ENCODE results near the gene C11orf42.

C11orf42 gene, protein sequence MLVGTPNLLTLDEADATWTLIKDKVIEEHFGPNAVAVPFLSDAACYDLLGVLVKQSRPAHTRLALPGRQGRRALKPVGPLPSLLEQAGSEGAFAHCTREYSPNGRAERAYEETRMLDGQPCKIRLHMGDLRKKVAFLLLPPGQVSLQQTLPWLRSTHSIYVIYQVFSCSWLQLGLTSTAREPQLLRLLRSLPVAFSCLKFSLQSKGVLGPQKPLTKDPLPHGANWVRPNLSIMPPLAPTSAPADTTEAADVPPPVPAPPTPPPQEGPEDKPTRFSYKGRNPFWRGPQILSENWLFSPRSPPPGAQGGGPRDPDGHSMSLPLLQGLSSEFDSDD

DNA sequence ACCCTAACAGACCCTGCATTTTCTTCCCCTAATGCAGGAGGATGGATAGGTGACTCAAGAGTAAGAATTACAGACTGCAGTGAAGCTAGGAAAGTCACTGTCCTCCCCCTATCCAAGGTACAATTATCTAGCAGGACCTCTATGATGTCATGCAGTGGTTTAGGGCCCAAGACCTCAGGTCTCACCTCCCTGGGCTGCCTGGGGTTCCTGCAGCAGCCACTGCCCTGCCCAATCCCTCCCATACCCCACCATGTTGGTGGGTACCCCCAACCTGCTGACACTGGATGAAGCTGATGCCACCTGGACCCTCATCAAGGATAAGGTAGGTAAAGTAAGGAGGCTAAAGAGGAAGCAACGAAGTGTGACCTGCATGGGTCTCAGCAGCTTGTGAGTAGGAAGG is at the start of gene C11orf42:
Gene C11orf42, plus strand, starts transcription at position 192 of the 400 bp plus-strand sequence. Its CDS starts 59 bp downstream, at position 251.
- no peak for DNase-seq

DNA sequence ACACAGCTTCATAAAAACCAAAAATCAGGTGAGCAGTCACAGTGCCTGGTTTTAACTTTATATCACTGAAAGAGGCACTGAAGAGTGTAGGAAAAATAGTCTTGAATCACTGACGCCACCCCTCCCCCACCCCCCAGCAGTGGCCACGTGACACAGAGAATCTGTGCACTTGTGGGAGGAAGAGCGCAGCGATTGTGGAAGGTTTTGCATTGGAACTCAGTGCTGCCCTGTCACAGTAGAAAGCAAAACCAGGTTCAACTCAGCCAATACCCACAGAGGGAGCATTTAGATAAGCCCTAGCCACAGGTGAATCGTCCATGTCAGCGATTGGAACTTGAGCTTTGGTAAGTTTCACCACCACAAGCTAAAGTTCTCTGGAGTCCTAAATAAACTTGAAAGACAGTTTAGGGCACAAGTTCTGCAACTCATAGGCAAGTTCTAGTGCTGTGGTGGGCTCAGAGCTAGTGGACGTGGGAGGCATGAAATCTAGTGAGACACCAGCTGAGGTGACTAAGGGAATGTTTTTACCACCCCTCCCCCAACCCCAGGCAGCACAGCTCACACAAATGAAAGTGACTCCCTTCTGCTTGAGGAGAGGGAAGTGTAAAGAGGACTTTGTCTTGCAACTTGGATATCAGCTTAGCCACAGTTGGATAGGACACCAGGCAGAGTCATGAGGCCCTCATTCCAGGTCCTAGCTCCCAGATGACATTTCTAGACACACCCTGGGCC is 48.6 kb upstream of the C11orf42 start:
- no peak for DNase-seq

DNA sequence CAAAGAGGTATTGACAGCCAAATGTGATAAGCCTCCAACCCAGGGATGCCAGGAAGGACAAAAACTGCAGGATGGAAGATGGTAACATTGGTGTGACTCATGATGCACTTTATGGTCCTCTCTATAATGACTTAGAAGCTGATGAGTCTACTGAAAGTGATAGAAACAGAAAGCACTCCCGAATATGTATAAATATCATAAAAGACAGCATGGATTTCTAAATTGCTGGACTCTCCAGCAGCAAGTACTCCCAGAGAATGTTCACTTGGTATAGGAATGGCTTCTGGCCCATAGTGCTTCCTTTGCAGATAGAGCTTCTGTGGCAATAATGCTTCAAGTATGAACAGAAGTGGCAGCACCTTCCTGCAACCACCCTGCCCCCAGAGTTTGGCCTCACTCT is 35.1 kb upstream of the C11orf42 start, which contains the start of gene OR52B2:
Gene OR52B2, minus strand, starts transcription at position 101 of the 400 bp plus-strand sequence. Its CDS starts 0 bp downstream, at position 101.
- no peak for DNase-seq

DNA sequence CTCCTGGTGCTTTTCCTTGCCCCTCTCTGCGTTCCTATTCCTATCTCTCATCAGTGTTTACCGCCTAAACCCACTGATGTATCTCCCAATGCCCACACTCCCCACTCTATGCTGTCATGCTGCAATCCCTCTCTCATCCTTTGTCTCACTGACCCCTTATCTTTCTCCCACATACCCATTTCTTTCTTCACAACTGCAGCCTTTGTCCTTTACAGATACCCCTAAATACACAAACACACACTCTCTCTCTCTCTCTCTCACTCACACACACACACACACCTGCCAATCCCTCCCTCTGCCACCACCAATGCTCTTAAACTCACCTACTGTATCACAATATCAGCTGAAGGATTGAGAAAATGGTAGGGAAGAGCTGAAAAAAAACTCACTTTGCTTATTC is 29.9 kb upstream of the C11orf42 start:
- DNase-seq, result no peak

DNA sequence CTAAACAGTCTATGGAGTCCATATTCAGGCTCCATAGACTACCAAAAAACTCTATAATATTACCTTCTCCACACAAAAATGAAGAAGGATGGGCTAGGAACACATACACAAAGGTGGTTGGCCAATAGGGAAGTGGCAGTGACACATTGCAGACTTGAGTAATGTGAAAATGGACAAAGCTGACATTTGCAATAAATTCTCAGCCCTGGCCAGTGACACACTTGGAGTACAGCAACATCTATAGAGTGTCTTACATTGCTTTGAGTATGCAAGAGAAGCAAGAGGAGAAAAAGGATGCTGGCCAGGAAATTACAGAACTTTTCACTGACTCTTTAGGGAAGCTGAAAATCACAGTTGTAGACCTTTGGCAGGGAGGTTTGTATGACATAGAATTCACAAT is 13.6 kb upstream of the C11orf42 start:
- DNase-seq, result no peak

DNA sequence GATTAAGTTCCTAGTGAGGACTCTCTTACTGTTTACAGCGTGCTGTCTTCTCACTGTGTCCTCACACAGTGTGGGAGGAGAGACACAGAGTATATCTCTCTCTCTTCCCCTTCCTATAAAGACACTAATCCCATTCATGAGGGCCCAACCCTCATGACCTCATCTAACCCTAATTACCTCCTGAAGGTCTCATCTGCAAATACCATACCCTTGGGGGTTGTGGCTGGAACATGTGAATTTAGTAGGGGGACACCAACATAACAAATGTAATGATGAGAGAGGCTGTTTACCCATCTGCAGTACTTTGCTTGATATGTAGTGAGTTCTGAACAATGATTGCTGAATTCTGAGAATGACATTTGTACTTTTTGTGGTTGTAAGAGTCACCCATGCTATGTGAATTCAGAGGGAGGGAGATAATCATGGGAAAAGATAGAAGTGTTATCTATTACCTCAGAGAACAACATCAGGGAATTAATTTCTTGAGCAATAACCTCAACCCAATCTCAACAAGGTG is 11.2 kb upstream of the C11orf42 start:
- no peak for DNase-seq

DNA sequence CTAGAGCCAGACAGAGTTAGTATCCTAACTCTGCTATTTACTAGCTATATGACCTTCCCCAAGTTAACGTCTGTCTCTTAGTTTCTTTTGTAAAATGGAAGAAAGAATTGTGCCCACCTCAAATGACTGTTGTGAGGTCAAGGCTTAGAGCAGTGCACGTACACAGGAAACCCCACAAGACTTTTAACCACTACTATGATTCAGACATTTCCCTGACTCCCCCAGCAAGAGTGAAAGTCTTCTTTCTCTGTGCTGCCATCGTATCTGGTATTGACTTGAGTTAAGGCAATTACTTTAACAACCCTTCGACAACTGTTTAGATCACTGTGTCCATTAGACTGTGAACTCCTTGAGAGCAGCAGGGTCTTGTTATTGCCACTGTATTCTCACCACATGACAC is 9.0 kb upstream of the C11orf42 start:
- peak; percentile 13 for DNase-seq

DNA sequence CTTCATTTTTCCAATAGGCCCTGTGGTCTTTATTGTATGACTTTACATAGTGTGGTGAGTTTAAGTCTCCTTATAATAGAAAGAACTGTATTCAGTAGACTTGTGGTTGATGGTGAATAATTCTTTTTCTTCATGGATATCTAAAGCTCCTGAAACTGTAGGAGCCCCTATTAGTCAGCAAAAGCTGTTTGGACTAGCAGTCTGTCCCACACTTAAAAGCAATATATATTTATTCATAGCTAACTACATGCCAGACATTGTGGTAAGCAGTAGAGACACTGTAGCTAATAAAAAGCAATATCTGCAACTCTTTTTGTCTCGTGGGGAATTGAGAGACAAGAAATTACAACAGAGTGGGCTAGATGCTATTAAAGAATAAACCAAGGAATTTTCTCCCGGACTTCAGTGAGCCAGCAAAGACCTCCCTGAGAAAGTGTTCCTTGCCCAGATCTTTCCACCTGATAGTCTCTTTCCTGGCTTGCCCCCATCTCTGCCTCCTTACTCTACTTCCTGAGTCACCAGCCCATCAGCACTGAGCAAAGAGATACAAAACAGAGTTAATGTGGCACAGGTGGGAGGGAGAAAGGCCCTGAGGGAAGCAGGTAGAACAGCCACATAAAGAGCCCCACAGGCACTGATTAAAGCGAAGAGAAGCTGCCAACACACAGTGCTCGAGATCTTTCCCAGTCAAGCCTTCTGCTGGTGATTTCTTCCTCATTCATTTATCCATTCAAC is 7.7 kb upstream of the C11orf42 start:
- DNase-seq, result no peak

DNA sequence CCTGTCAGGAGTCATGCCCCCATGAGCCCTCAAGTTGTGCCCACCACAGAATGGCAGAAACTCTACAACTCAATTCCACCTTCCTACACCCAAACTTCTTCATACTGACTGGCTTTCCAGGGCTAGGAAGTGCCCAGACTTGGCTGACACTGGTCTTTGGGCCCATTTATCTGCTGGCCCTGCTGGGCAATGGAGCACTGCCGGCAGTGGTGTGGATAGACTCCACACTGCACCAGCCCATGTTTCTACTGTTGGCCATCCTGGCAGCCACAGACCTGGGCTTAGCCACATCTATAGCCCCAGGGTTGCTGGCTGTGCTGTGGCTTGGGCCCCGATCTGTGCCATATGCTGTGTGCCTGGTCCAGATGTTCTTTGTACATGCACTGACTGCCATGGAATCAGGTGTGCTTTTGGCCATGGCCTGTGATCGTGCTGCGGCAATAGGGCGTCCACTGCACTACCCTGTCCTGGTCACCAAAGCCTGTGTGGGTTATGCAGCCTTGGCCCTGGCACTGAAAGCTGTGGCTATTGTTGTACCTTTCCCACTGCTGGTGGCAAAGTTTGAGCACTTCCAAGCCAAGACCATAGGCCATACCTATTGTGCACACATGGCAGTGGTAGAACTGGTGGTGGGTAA is 6.1 kb upstream of the C11orf42 start, which contains the start of gene OR52W1:
Gene OR52W1, plus strand, starts transcription at position 51 of the 637 bp plus-strand sequence. Its CDS starts 0 bp downstream, at position 51.
- no peak for DNase-seq

DNA sequence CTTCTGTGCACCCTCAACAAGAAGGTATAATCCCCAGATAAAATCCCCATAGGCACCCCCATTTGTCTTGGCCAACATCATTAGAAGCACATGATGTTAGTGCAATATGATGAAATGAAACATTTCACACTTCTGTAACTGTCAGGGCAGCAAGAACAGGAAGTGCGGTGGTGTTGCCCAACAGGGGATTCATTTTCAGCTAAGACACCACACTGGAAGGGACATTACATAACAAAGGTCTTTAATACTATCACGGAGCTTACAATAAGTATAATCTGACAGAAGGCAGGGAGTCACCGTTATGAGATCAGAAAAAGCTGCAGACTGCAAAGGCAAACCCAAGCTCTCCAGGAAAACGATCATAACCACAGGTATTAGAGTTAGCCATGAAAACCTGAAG is 4.4 kb upstream of the C11orf42 start:
- DNase-seq, result peak; percentile 47

DNA sequence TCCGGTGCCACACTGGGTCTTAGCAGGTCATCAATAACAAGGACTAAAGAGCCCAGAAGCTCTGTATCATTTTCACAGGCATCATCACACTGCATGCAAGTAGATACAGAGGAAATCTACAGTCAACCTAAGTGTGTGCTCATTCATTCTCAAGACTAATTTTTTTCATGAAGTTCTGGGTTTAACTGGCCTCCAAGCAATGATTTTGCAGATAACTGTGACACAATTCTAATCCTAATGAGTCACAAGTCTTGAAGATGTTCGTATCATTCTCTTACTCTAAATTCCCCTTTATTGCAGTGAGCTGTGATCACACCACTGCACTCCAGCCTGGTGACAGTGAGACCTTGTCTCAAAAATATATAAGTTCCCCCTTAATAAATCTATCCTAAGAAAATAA is 3.9 kb upstream of the C11orf42 start:
- no peak for DNase-seq

DNA sequence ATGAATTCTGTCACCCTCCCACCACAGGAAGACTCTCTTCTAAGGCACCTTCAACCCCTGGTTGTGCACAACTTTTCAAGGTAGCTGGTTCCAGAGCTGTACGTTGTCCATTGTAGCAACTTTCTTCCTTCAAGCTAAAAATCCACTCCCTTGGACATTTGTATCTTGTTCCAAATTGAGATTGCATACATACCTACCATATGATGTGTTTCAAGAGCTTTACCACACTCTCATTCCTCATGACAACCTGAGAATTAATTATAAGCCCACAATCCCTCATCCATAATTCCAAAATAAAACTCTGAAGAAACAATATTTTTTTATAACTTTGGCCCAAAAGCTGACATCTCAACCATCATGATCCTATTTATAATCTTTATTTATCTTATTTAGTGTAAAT is 3.3 kb upstream of the C11orf42 start:
- DNase-seq, result no peak

DNA sequence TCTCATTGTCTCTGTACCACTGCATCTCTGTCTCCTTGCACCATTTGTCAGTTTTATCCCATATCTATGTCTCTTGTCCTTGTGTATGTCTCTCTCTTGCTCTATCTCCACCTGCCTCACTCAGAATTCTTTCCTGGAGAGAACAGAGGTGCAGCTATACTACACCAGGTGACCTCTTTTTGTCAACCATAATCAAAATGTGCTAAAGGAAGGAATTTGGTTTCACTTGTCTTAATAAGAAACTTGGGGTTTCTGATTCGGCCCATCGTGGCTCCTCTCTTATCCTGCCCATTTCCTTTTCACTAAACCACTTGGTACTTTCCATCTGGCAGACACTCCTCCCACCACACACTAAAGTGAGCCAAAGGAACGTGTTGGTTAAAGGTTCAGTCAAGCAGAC is 2.0 kb upstream of the C11orf42 start:
- peak; percentile 39 for DNase-seq

DNA sequence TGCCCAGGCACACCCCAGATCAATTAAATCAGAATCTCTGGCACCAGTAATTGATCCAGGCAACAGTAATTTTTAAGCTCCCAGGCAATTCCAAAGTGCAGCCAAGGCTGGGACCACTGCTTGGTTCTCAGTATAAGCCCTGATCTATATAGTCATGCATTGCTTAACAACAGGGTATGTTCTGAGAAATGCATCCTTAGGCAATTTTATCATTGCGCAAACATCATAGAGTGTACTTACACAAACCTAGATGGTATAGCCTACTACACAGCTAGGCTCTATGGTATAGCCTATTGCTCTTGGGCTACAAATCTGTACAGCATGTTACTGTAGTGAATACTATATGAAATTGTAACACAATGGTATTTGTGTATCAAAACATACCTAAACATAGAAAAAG is 651 bp upstream of the C11orf42 start:
- no peak for DNase-seq

DNA sequence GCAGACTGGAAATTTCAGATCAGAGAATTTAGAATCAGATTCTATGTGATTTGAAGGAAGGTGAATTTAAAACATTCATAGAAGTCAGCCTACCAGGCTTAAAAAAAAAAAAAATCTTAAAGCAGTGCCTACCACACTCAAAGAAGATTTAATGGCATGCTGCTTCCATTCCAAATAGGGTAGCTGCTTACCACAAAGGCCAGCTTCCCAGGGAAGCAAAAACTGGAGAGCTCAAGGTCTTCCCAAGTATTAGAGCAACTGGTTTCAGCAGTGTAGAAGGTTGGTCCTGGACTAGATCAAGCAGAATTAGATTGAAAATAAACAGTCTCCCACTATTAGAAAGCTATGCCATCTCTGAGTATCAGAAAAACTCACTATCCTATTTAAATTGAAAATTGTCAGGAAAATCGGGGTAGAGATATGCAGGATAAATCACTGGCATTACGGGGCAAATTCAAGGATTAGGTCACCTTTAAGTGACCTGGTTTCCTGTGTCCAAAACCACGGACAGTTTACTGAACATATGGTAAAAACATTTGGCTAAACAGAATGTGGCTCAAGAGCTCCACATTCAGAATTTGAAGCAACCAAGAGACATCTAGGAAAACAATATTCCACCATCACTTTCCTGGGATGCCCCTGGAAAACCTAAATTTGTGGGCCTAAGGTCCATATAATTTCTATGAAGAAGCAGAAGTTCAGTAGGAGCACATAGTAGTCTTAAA is 1.3 kb downstream of the C11orf42 start:
- DNase-seq, result no peak

DNA sequence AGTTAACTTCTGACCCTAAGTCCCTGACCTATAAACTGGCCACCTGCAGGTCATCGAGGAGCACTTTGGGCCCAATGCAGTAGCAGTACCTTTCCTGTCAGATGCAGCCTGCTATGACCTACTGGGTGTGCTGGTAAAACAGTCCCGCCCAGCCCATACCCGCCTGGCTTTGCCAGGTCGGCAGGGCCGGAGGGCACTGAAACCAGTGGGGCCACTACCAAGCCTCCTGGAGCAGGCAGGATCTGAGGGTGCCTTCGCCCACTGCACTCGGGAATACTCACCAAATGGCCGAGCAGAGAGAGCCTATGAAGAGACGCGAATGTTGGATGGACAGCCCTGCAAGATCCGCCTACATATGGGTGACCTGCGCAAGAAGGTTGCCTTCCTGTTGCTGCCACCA is 4.4 kb downstream of the C11orf42 start:
- DNase-seq, result no peak

DNA sequence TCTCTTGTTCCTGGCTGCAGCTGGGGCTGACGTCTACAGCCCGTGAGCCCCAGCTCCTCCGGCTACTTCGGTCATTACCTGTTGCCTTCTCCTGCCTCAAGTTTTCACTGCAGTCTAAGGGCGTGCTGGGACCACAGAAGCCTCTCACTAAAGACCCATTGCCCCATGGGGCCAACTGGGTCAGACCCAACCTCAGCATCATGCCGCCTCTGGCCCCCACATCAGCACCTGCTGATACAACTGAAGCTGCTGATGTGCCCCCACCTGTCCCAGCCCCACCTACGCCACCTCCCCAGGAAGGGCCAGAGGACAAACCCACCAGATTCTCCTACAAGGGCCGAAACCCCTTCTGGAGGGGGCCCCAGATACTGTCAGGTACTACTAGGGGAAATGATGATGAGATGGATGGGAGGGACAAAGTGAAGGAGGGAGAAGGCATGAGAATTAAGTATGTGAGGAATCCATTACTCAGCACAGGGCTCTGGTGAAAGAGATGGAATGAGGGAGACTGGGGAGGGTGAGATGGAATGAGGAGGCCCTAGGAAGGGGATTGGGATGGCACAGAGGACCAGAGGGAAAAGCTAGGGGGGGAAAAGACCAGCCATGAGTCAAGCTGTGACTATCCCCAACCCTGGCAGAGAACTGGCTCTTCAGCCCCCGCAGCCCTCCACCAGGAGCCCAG is 5.1 kb downstream of the C11orf42 start:
- no peak for DNase-seq

DNA sequence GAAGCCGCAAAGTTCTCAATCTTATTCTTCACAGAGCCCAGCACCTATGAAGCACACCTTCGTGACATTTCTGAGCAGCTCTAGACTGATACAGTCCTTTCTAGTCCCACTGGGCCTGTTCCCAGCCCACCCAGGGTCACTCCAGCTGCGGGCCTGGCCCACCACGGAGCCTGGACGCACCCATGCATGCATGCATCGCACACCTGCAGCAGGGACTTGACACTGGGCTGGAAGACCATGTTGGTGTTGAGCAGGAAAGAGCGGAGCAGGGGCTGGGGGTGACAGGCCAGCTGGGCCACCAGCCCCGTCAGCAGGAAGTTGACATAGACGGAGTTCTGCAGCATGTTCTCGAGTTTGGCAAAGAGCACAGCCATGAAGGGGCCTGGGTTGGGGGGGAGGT is 9.2 kb downstream of the C11orf42 start:
- DNase-seq, result no peak

DNA sequence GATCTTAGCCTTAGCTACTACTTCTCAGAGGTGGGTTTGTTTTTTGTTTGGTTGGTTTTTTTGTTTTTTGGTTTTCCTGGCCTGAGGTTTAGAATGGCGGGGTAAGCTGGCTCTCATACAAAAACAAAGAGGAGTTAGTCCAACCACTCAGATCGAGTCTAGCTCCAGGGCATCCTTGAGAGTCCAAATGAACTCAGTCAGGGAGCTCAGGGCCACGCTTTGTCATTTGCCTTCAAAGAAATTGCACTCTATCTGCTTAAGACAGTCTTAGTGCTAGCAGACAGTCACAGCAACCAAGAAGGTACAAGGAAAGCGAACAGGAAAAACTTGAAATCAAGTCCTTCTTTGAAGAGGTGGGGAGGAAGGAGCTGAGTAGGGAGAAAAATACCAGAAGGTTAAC is 11.1 kb downstream of the C11orf42 start:
- no peak for DNase-seq

DNA sequence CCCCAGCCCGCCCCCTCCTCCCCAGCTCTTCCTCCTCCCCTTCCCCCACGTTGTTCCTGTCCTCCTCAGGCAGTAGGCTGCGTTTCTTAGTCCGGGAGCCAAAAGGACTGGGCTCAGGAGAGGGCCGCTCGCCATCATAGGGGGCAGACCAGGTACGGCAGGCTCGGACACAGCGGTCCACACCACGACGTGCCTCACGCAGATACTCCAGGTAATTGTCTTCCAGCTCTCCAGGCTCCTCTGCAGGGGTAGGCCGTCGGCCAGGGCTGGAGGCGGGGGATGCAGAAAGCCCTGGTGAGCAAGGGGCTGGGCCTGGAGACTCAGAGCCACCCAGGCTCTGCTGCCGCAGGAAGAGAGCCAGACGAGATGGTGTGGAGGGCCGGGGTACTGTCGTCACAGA is 12.4 kb downstream of the C11orf42 start:
- DNase-seq, result no peak

DNA sequence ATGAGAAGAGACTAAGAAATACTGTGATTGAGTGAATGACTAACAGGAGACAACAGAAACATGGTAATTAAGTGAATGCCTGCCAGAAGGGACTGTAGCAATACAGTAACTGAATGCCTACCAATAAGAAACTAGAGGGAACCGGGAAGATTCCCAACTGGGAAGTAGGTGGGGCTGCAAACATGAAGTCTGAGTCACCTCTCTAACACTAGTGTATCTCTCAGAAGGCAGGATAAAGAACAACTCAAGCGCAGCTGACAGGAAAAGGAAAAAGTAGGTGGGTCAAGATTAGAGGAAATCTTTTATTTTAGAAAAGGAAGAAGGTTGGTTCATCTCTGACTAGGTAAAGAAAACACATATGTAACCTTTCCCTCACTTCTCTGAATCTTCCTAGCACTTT is 14.0 kb downstream of the C11orf42 start:
- no peak for DNase-seq

DNA sequence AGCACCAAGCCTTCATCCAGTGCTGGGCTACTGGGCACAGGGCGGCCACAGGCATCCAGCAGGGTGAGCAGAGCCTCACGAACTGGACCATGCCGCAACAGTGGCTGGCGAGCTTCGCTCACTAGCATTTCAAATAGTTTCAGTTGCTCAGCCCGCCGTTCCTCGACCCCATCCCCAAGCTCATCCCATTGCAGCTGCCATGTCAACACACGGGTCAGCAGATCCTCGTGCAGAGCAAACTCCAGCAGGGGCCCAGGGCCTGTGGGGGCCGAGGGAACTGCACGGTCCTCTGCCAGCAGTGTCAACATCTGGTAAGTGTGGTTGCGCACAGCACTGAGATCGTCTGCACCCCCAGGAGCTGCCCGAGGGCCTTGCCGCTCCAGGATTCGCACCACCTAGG is 18.5 kb downstream of the C11orf42 start:
- no peak for DNase-seq

All from CD4-positive, alpha-beta T cell treated with Interleukin-10 for 1 hour (primary cell).